Endothelial cell of hepatic sinusoid (primary cell): ENCODE measurements around the gene IMPG2.
"Not testable (repeated sequence)": the region's sequence is repeated elsewhere in the genome, so short reads cannot be mapped to it uniquely, and the experiment has no call there.

ENCODE experiments used
- in situ Hi-C: cut with HindIII; loops from 2 replicates; pipeline ENCODE4 v1.10.0; 2017; ENCODE audit warnings: low sequenced_read_pairs

The IMPG2 gene

GRCh38 chr3:101320475-101320874 is at the start of gene IMPG2:
Gene IMPG2, minus strand, starts transcription at chr3:101320575. Its CDS starts 203 bp downstream, at chr3:101320372.
- in situ Hi-C loops = no loop called here

GRCh38 chr3:101362406-101362805 is 42.0 kb upstream of the IMPG2 start:
- in situ Hi-C loops = no loop called here

- in situ Hi-C loops = no loop called here
These were observed 31.5 kb upstream of the IMPG2 start for GRCh38 chr3:101351829-101352228.

- in situ Hi-C loops = no loop called here
These were observed 20.2 kb upstream of the IMPG2 start for GRCh38 chr3:101340591-101340990.

- in situ Hi-C loops = no loop called here
These were observed 13.5 kb upstream of the IMPG2 start for GRCh38 chr3:101333883-101334282.

GRCh38 chr3:101329016-101329673 is 8.8 kb upstream of the IMPG2 start:
- in situ Hi-C loops = no loop called here

GRCh38 chr3:101325393-101326134 is 5.2 kb upstream of the IMPG2 start:
- in situ Hi-C loops = no loop called here

- in situ Hi-C loops = no loop called here
These were observed 844 bp downstream of the IMPG2 start for GRCh38 chr3:101319531-101319930.

- in situ Hi-C loops = no loop called here
These were observed 7.8 kb downstream of the IMPG2 start for GRCh38 chr3:101312545-101312944.

- in situ Hi-C loops = no loop called here
These were observed 8.7 kb downstream of the IMPG2 start for GRCh38 chr3:101311676-101312075.

- in situ Hi-C loops = no loop called here
These were observed 9.4 kb downstream of the IMPG2 start for GRCh38 chr3:101310978-101311375.

- in situ Hi-C loops = not testable (repeated sequence)
These were observed 12.1 kb downstream of the IMPG2 start for GRCh38 chr3:101308147-101308772.

GRCh38 chr3:101303836-101304235 is 16.5 kb downstream of the IMPG2 start:
- in situ Hi-C loops = no loop called here

- in situ Hi-C loops = no loop called here
These were observed 17.2 kb downstream of the IMPG2 start for GRCh38 chr3:101303089-101303731.

- in situ Hi-C loops = no loop called here
These were observed 20.3 kb downstream of the IMPG2 start for GRCh38 chr3:101300073-101300472.

GRCh38 chr3:101292027-101292426 is 28.3 kb downstream of the IMPG2 start:
- in situ Hi-C loops = no loop called here

GRCh38 chr3:101288294-101288693 is 32.1 kb downstream of the IMPG2 start:
- in situ Hi-C loops = no loop called here

- in situ Hi-C loops = no loop called here
These were observed 35.6 kb downstream of the IMPG2 start for GRCh38 chr3:101284757-101285156.

GRCh38 chr3:101281521-101282030 is 38.8 kb downstream of the IMPG2 start:
- in situ Hi-C loops = no loop called here

GRCh38 chr3:101279765-101280385 is 40.5 kb downstream of the IMPG2 start:
- in situ Hi-C loops = no loop called here

GRCh38 chr3:101279162-101279561 is 41.2 kb downstream of the IMPG2 start:
- in situ Hi-C loops = no loop called here
